A549 (cell line): ENCODE data around the gene DHX8. TPM values are rescaled to one million over a fixed set of nuclear protein-coding genes. Genes with fewer than 3 reads are reported as not detected.

ENCODE experiments used
- ATAC-seq, 2 experiments: fragments of 200-7000 bp in 1 of 2; fragments of >200 bp in 1 of 2; cut with Nextera tagmentation in 1 of 2; cut with Tn5 transposase in 1 of 2; 3 replicates each; pipeline versions ENCODE4 v1.8.0 to v1.9.1; 2018 to 2020; ENCODE audit warnings: mild to moderate bottlenecking in 1 of 2, moderate library complexity in 1 of 2
- CTCF ChIA-PET: fragments of 300-600 bp; sonication (Branson Sonifier 250); formaldehyde crosslinking; extraction: SDS; loops from one replicate; lab custom pipeline; 2021; ENCODE audit warnings: antibody characterized with exemption, inconsistent platforms; lab: Yijun Ruan, JAX
- POLR2A ChIA-PET: fragments of 350-600 bp; formaldehyde crosslinking; extraction: SDS; loops from one replicate; lab custom pipeline; 2021; ENCODE audit warnings: antibody characterized with exemption, inconsistent platforms; lab: Yijun Ruan, JAX
- DNase-seq, 2 experiments: peaks; one replicate each; pipeline versions ENCODE4 v3.0.0 to v3.0.0-alpha.2; 2011 to 2016; ENCODE audit warnings: low read depth in 1 of 2, low spot score in 1 of 2
- FAIRE-seq: peaks from 2 replicates; lab custom pipeline; 2011; peaks lifted over from hg19 to GRCh38; lab: Jason Lieb, UNC
- H3K27ac ChIP-seq, 2 experiments: fragments of >200 bp; sonication (Bioruptor Twin); formaldehyde crosslinking; 3 replicates each; pipeline ENCODE4 v1.5.1; 2016 to 2017
- H3K4me1 ChIP-seq: fragments of >200 bp; sonication (Bioruptor Twin); formaldehyde crosslinking; 3 replicates; pipeline ENCODE4 v1.6.1; 2016
- H3K4me2 ChIP-seq: fragments of >200 bp; sonication (Bioruptor Twin); formaldehyde crosslinking; 3 replicates; pipeline ENCODE4 v1.6.1; 2016
- H3K4me3 ChIP-seq: fragments of >200 bp; sonication (Bioruptor Twin); formaldehyde crosslinking; 3 replicates; pipeline ENCODE4 v1.5.1; 2016
- H3K9me3 ChIP-seq: fragments of >200 bp; sonication (Bioruptor Twin); formaldehyde crosslinking; 3 replicates; pipeline ENCODE4 v1.6.1; 2016
- ATOH8 ChIP-seq: fragments of 250-450 bp; sonication (Bioruptor Pico); IDR thresholded peaks from 2 replicates; pipeline ENCODE4 v1.5.0; 2020; ENCODE audit warnings: low read depth, mild to moderate bottlenecking, moderate library complexity
- BHLHE40 ChIP-seq: IDR thresholded peaks from 2 replicates; pipeline ENCODE4 v1.6.1; 2012; ENCODE audit warnings: low read depth, low read length, inconsistent platforms
- CBX8 ChIP-seq: fragments of 200-600 bp; sonication (generic); IDR thresholded peaks from 2 replicates; pipeline ENCODE4 v1.6.1; 2016
- CHD2 ChIP-seq: fragments of 150-350 bp; IDR thresholded peaks from 2 replicates; pipeline ENCODE4 v1.6.1; 2014; ENCODE audit warnings: low read length; ENCODE audit not compliant: partially characterized antibody
- E2F6 ChIP-seq: IDR thresholded peaks from 2 replicates; pipeline ENCODE4 v1.6.1; 2012; ENCODE audit warnings: low read depth, borderline replicate concordance
- ELK1 ChIP-seq: fragments of 150-350 bp; IDR thresholded peaks from 2 replicates; pipeline ENCODE4 v1.6.1; 2014; ENCODE audit warnings: low read depth, mild to moderate bottlenecking, low read length
- EP300 ChIP-seq, 2 experiments: fragments of >200 bp; sonication (Bioruptor Twin); formaldehyde crosslinking; IDR thresholded peaks; 2 replicates in 1 of 2; 3 replicates in 1 of 2; pipeline ENCODE4 v1.6.1; 2016 to 2017
- FOXS1 ChIP-seq: fragments of 250-450 bp; sonication (Bioruptor Pico); IDR thresholded peaks from 2 replicates; pipeline ENCODE4 v1.5.0; 2020; ENCODE audit warnings: mild to moderate bottlenecking, moderate library complexity
- HDAC2 ChIP-seq: fragments of 200-600 bp; sonication (generic); IDR thresholded peaks from 2 replicates; pipeline ENCODE4 v1.6.1; 2016
- HES2 ChIP-seq: fragments of >200 bp; sonication (Bioruptor Twin); formaldehyde crosslinking; IDR thresholded peaks from 2 replicates; pipeline ENCODE4 v1.6.1; 2016
- HEYL ChIP-seq: fragments of 250-450 bp; sonication (Bioruptor Pico); IDR thresholded peaks from 2 replicates; pipeline ENCODE4 v1.8.0; 2021; ENCODE audit warnings: mild to moderate bottlenecking, moderate library complexity
- HOXB5 ChIP-seq: fragments of 250-450 bp; sonication (Bioruptor Pico); IDR thresholded peaks from 2 replicates; pipeline ENCODE4 v1.5.0; 2020; ENCODE audit warnings: mild to moderate bottlenecking, moderate library complexity
- JUN ChIP-seq, 2 experiments: fragments of >200 bp; sonication (Bioruptor Twin); formaldehyde crosslinking; IDR thresholded peaks; 2 replicates in 1 of 2; 3 replicates in 1 of 2; pipeline ENCODE4 v1.6.1; 2016 to 2017
- MAFK ChIP-seq: fragments of 450-650 bp; IDR thresholded peaks from 2 replicates; pipeline ENCODE4 v1.6.1; 2014; ENCODE audit not compliant: partially characterized antibody
- MYC ChIP-seq: IDR thresholded peaks from 2 replicates; pipeline ENCODE4 v1.6.1; 2012; ENCODE audit warnings: mild to moderate bottlenecking, inconsistent platforms, low read length, improper control_type of control experiment, borderline replicate concordance
- NPAS2 ChIP-seq: fragments of 250-450 bp; sonication (Bioruptor Pico); IDR thresholded peaks from 2 replicates; pipeline ENCODE4 v1.8.0; 2022; ENCODE audit warnings: mild to moderate bottlenecking, moderate library complexity, borderline replicate concordance
- NR3C1 ChIP-seq: fragments of >200 bp; sonication (Bioruptor Twin); formaldehyde crosslinking; IDR thresholded peaks from 3 replicates; pipeline ENCODE4 v1.6.1; 2017
- PHF8 ChIP-seq: fragments of 200-600 bp; sonication (generic); IDR thresholded peaks from 2 replicates; pipeline ENCODE4 v1.6.1; 2016; ENCODE audit warnings: low read depth, mild to moderate bottlenecking, antibody characterized with exemption, moderate library complexity, borderline replicate concordance
- POLR2AphosphoS2 ChIP-seq: conservative IDR thresholded peaks from 2 replicates; pipeline ENCODE4 v1.6.1; 2012; ENCODE audit warnings: low read length, improper control_type of control experiment, inconsistent platforms
- RAD21 ChIP-seq, 2 experiments: fragments of >200 bp in 1 of 2; sonication (Bioruptor Twin) in 1 of 2; formaldehyde crosslinking in 1 of 2; IDR thresholded peaks in 1 of 2; conservative IDR thresholded peaks in 1 of 2; 2 replicates in 1 of 2; 3 replicates in 1 of 2; pipeline ENCODE4 v1.6.1; 2012 to 2018; ENCODE audit warnings: inconsistent platforms in 1 of 2
- RARB ChIP-seq: fragments of 250-450 bp; sonication (Bioruptor Pico); IDR thresholded peaks from 2 replicates; pipeline ENCODE4 v1.8.0; 2021; ENCODE audit warnings: mild to moderate bottlenecking, moderate library complexity
- REST ChIP-seq: fragments of 200-600 bp; sonication (generic); IDR thresholded peaks from 2 replicates; pipeline ENCODE4 v1.6.1; 2016; ENCODE audit warnings: antibody characterized with exemption, mild to moderate bottlenecking, moderate library complexity
- SMC3 ChIP-seq: fragments of >200 bp; sonication (Bioruptor Twin); formaldehyde crosslinking; IDR thresholded peaks from 3 replicates; pipeline ENCODE4 v1.6.1; 2018; ENCODE audit warnings: inconsistent platforms
- SREBF2 ChIP-seq: fragments of 450-650 bp; IDR thresholded peaks from 2 replicates; pipeline ENCODE4 v1.6.1; 2014; ENCODE audit warnings: mild to moderate bottlenecking, moderate library complexity
- TP53 ChIP-seq: fragments of 250-450 bp; sonication (Bioruptor Pico); IDR thresholded peaks from 2 replicates; pipeline ENCODE4 v1.5.0; 2021; ENCODE audit warnings: mild to moderate bottlenecking, moderate library complexity
- WGBS: methylation state at CpG from one replicate; pipeline ENCODE4 v1.1.6; 2017; ENCODE audit errors: missing lambda C conversion rate; 5-methylcytosine and 5-hydroxymethylcytosine counted together
- polyA plus RNA-seq, 4 experiments: library from polyadenylated mRNA; depleted of rRNA in 3 of 4; stranded (reverse); fragments of >200 nt; fragmentation: RNase III in 1 of 4; extraction: RNeasy Plus Mini Kit Qiagen cat#74134 plus additional on column Dnase treatment in 1 of 4; gene quantifications; 2 replicates in 3 of 4; 3 replicates in 1 of 4; pipeline ENCODE4 v1.2.3, GENCODE V29; 2011 to 2017
- TF ChIP-seq, protein P1 (sequence below): fragments of >200 bp; sonication (Bioruptor Twin); formaldehyde crosslinking; IDR thresholded peaks from 3 replicates; pipeline ENCODE4 v1.6.1; 2016
- TF ChIP-seq, protein P2 (sequence below): IDR thresholded peaks from 2 replicates; pipeline ENCODE4 v1.6.1; 2012
- TF ChIP-seq, protein P3 (sequence below): IDR thresholded peaks from 2 replicates; pipeline ENCODE4 v1.6.1; 2012

Gene DHX8
- polyA plus RNA-seq, 2 of the 4 experiments (the other 2 are of a cell fraction), result 33.2 to 66.0 TPM

GRCh38 chr17:43553573-43553972 lies 69.8 kb downstream of the DHX8 start:
- peak overlapping the region; percentile 6 to 50; a peak in 3 of 6 replicates for H3K27ac ChIP-seq
- no peak for ATAC-seq
- FAIRE-seq, result no peak
- TF ChIP-seq HES2 (no peak), POLR2AphosphoS2 (no peak), RARB (no peak), CHD2 (no peak), MAFK (no peak), JUN (IDR thresholded peaks at IDR 0.05) (no peak), HEYL (CRISPR knock-in tag) (no peak), ATOH8 (CRISPR knock-in tag) (no peak), HDAC2 (no peak), CBX8 (no peak), NPAS2 (CRISPR knock-in tag) (no peak), TP53 (no peak), NR3C1 (no peak), E2F6 (no peak)
- TF ChIP-seq, protein P1, sequence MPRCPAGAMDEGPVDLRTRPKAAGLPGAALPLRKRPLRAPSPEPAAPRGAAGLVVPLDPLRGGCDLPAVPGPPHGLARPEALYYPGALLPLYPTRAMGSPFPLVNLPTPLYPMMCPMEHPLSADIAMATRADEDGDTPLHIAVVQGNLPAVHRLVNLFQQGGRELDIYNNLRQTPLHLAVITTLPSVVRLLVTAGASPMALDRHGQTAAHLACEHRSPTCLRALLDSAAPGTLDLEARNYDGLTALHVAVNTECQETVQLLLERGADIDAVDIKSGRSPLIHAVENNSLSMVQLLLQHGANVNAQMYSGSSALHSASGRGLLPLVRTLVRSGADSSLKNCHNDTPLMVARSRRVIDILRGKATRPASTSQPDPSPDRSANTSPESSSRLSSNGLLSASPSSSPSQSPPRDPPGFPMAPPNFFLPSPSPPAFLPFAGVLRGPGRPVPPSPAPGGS, result no peak
- TF ChIP-seq, protein P2, sequence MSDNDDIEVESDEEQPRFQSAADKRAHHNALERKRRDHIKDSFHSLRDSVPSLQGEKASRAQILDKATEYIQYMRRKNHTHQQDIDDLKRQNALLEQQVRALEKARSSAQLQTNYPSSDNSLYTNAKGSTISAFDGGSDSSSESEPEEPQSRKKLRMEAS, result no peak
- WGBS, result 62% methylated on average over 2 of the region's 2 CpGs
- no peaks in the 10 kb centered on the region for H3K9me3 ChIP-seq
- H3K4me2 ChIP-seq, result peak overlapping the region; percentile 32; the same call in 2 of the 3 replicates
- ChIA-PET POLR2A (no interaction called here), CTCF (interaction anchor here (1.0 to 5.6 kb wide), 4 partner anchors 23 to 120 kb away, joined by 3 to 21 read pairs (median 12); no protein-coding TSS in a partner anchor)
- DNase-seq, result no peak
- H3K4me3 ChIP-seq, result no peak overlapping the region
- H3K4me1 ChIP-seq, result peaks cover 56% of the 10 kb centered on the region

- no peaks in the 10 kb centered on the region for H3K9me3 ChIP-seq
- no peak for FAIRE-seq
- peak overlapping the region; percentile 64 to 85 for H3K27ac ChIP-seq
- H3K4me1 ChIP-seq, result peaks cover 56% of the 10 kb centered on the region
- no peak for ATAC-seq
- CTCF ChIA-PET, result interaction anchor here (0.8 to 5.6 kb wide), 6 partner anchors 22 to 291 kb away, joined by 3 to 21 read pairs (median 5); no protein-coding TSS in a partner anchor
- POLR2A ChIA-PET, result interaction anchor here (1.4 kb wide), 1 partner anchor 8 kb away, joined by 4 read pairs; the partner anchor contains the start of gene ETV4
- H3K4me3 ChIP-seq, result no peak overlapping the region
- no peak for DNase-seq
- WGBS, result 80% methylated on average over 6 of the region's 6 CpGs
- peak overlapping the region; percentile 32; the same call in 2 of the 3 replicates for H3K4me2 ChIP-seq
- TF ChIP-seq FOXS1, result no peak
- no peak for TF ChIP-seq HOXB5 (CRISPR knock-in tag)
- no peak for TF ChIP-seq ELK1
- TF ChIP-seq TP53, result no peak
- TF ChIP-seq SMC3, result no peak
- TF ChIP-seq BHLHE40, result no peak
- TF ChIP-seq SREBF2, result no peak
- no peak for TF ChIP-seq REST
- TF ChIP-seq, protein P3, sequence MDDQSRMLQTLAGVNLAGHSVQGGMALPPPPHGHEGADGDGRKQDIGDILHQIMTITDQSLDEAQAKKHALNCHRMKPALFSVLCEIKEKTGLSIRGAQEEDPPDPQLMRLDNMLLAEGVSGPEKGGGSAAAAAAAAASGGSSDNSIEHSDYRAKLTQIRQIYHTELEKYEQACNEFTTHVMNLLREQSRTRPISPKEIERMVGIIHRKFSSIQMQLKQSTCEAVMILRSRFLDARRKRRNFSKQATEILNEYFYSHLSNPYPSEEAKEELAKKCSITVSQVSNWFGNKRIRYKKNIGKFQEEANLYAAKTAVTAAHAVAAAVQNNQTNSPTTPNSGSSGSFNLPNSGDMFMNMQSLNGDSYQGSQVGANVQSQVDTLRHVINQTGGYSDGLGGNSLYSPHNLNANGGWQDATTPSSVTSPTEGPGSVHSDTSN, result no peak
- TF ChIP-seq RAD21 (conservative IDR thresholded peaks at IDR 0.05 in 1 of 2, IDR thresholded peaks at IDR 0.05 in 1 of 2), result no peak
- no peak for TF ChIP-seq MYC
- TF ChIP-seq POLR2AphosphoS2, result no peak
- no peak for TF ChIP-seq EP300 (IDR thresholded peaks at IDR 0.05)
- no peak for TF ChIP-seq PHF8
These were observed 71.1 kb downstream of the DHX8 start for GRCh38 chr17:43554857-43555256.
